GM12878 (cell line): Measurements from ENCODE around the gene SPATA3. TPM values are rescaled to one million over a fixed set of nuclear protein-coding genes. Genes with fewer than 3 reads are reported as not detected.

ENCODE experiments used
- HDGF ChIP-seq: fragments of 450-650 bp; IDR thresholded peaks from 2 replicates; pipeline ENCODE4 v1.6.1; 2016; ENCODE audit warnings: antibody characterized with exemption
- polyA plus RNA-seq, 11 experiments: library from polyadenylated mRNA; depleted of rRNA in 4 of 11; unstranded in 6 of 11; stranded (reverse) in 5 of 11; fragments of >200 nt; fragmentation: Nextera tagmentation in 4 of 11; fragmentation: Illumina TruSeq in 1 of 11; extraction: Ambion mirVana in 4 of 11; extraction: Trizol in 1 of 11; gene quantifications; 1 replicate in 1 of 11; 2 replicates in 10 of 11; pipeline versions ENCODE4 v1.2.1 to v1.2.3, GENCODE V29; 2011 to 2016; ENCODE audit warnings: inconsistent platforms in 2 of 11, missing spikeins in 2 of 11, low read depth in 1 of 11
- total RNA-seq, 4 experiments: library from RNA; depleted of rRNA in 3 of 4; stranded (reverse); fragments of >200 nt in 3 of 4; fragmentation: Illumina TruSeq in 1 of 4; extraction: Trizol in 1 of 4; gene quantifications; 2 replicates each; pipeline versions ENCODE4 v1.2.1 to v1.2.3, GENCODE V29; 2013 to 2021
- TF ChIP-seq, protein P1 (sequence below): IDR thresholded peaks from 2 replicates; pipeline ENCODE4 v1.6.1; 2011; ENCODE audit warnings: borderline replicate concordance, low read depth, mild to moderate bottlenecking, moderate library complexity, mixed read lengths, low read length; ENCODE audit not compliant: insufficient read depth; ENCODE audit errors: extremely low read length

SPATA3 gene
- total and polyA plus RNA-seq, 10 of the 15 experiments (the other 5 are each of a cell fraction or from before 2014, with no cell fraction given) = not detected

DNA sequence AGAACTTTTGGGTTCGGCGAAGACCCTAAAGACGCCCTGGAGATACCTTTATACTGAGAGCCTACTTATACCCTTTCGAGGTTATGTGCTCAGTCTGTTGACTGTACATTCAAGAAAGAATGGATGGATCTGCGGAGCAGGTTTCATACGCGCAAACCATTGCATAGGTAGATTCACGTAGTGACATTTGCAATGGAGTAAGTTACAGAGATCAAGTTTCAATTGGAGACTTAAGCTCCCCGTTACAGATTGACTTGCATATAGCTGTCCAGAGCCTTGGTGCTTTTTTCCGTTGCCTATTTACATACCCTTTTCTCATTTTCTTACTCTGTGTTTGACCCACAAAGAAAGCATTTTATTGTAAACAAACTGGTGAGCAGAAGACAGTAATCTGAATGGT, 61.7 kb downstream of the SPATA3 start (continued):
- TF ChIP-seq, protein P1, sequence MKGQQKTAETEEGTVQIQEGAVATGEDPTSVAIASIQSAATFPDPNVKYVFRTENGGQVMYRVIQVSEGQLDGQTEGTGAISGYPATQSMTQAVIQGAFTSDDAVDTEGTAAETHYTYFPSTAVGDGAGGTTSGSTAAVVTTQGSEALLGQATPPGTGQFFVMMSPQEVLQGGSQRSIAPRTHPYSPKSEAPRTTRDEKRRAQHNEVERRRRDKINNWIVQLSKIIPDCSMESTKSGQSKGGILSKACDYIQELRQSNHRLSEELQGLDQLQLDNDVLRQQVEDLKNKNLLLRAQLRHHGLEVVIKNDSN = no peak
- no peak for TF ChIP-seq HDGF

Other genes with a start within 250 kb of the SPATA3 start
- gene ITM2C, start 131.2 kb upstream of the SPATA3 start, total RNA-seq (2014; rRNA removed) = 110 and 131 TPM in 2 replicates
- 102 and 110 TPM in 2 replicates for gene ITM2C, start 131.2 kb upstream of the SPATA3 start, total RNA-seq (2014; rRNA removed; fragmentation: Illumina TruSeq; extraction: Trizol)
- 155 and 167 TPM in 2 replicates for gene ITM2C, start 131.2 kb upstream of the SPATA3 start, total RNA-seq (2021)
- gene ITM2C, start 131.2 kb upstream of the SPATA3 start, polyA plus RNA-seq (2011; rRNA removed) = 57.5 and 96.3 TPM in 2 replicates
- 82.9 and 170 TPM in 2 replicates for gene ITM2C, start 131.2 kb upstream of the SPATA3 start, polyA plus RNA-seq (2014; fragmentation: Illumina TruSeq; extraction: Trizol)
- gene ITM2C, start 131.2 kb upstream of the SPATA3 start, polyA plus RNA-seq (2014; fragmentation: Nextera tagmentation; extraction: Ambion mirVana) = 10 to 100 TPM in 1 of 2 experiments, 1 to 10 TPM in 1; 5.4 to 16.9 TPM
- gene ITM2C, start 131.2 kb upstream of the SPATA3 start, polyA plus RNA-seq (2014; rRNA removed) = 185 and 204 TPM in 2 replicates
- gene ITM2C, start 131.2 kb upstream of the SPATA3 start, polyA plus RNA-seq (2016; fragmentation: Nextera tagmentation; extraction: Ambion mirVana) = 100 to 1,000 TPM; 191 to 195 TPM
- gene GPR55, start 70.9 kb upstream of the SPATA3 start, total RNA-seq (2014; rRNA removed) = 11.2 and 12.3 TPM in 2 replicates
- gene GPR55, start 70.9 kb upstream of the SPATA3 start, total RNA-seq (2014; rRNA removed; fragmentation: Illumina TruSeq; extraction: Trizol) = 18.1 and 19.2 TPM in 2 replicates
- gene GPR55, start 70.9 kb upstream of the SPATA3 start, total RNA-seq (2021) = 26.8 and 30.1 TPM in 2 replicates
- 16.5 and 26.9 TPM in 2 replicates for gene GPR55, start 70.9 kb upstream of the SPATA3 start, polyA plus RNA-seq (2011; rRNA removed)
- gene GPR55, start 70.9 kb upstream of the SPATA3 start, polyA plus RNA-seq (2014; fragmentation: Illumina TruSeq; extraction: Trizol) = 20.4 and 24.4 TPM in 2 replicates
- gene GPR55, start 70.9 kb upstream of the SPATA3 start, polyA plus RNA-seq (2014; fragmentation: Nextera tagmentation; extraction: Ambion mirVana) = 1 to 10 TPM; 2.1 to 5.5 TPM
- gene GPR55, start 70.9 kb upstream of the SPATA3 start, polyA plus RNA-seq (2014; rRNA removed) = 23.4 and 23.5 TPM in 2 replicates
- 10 to 100 TPM; 12.6 to 13.2 TPM for gene GPR55, start 70.9 kb upstream of the SPATA3 start, polyA plus RNA-seq (2016; fragmentation: Nextera tagmentation; extraction: Ambion mirVana)
- under 0.01 TPM in 1 of 2 replicates, not detected in the other for gene C2orf72, start 41.4 kb downstream of the SPATA3 start, total RNA-seq (2014; rRNA removed)
- gene C2orf72, start 41.4 kb downstream of the SPATA3 start, total RNA-seq (2014; rRNA removed; fragmentation: Illumina TruSeq; extraction: Trizol) = not detected in 2 replicates
- gene C2orf72, start 41.4 kb downstream of the SPATA3 start, total RNA-seq (2021) = 0.08 and 0.18 TPM in 2 replicates
- gene C2orf72, start 41.4 kb downstream of the SPATA3 start, polyA plus RNA-seq (2011; rRNA removed) = 0.23 and 0.29 TPM in 2 replicates
- not detected in 2 replicates for gene C2orf72, start 41.4 kb downstream of the SPATA3 start, polyA plus RNA-seq (2014; fragmentation: Illumina TruSeq; extraction: Trizol)
- gene C2orf72, start 41.4 kb downstream of the SPATA3 start, polyA plus RNA-seq (2014; fragmentation: Nextera tagmentation; extraction: Ambion mirVana) = not detected
- 0.03 TPM in 1 of 2 replicates, not detected in the other for gene C2orf72, start 41.4 kb downstream of the SPATA3 start, polyA plus RNA-seq (2014; rRNA removed)
- not detected for gene C2orf72, start 41.4 kb downstream of the SPATA3 start, polyA plus RNA-seq (2016; fragmentation: Nextera tagmentation; extraction: Ambion mirVana)
- gene PSMD1, start 60.7 kb downstream of the SPATA3 start, total RNA-seq (2014; rRNA removed) = 104 and 110 TPM in 2 replicates
- 117 and 120 TPM in 2 replicates for gene PSMD1, start 60.7 kb downstream of the SPATA3 start, total RNA-seq (2014; rRNA removed; fragmentation: Illumina TruSeq; extraction: Trizol)
- 109 and 117 TPM in 2 replicates for gene PSMD1, start 60.7 kb downstream of the SPATA3 start, total RNA-seq (2021)
- gene PSMD1, start 60.7 kb downstream of the SPATA3 start, polyA plus RNA-seq (2011; rRNA removed) = 139 and 176 TPM in 2 replicates
- gene PSMD1, start 60.7 kb downstream of the SPATA3 start, polyA plus RNA-seq (2014; fragmentation: Illumina TruSeq; extraction: Trizol) = 142 and 159 TPM in 2 replicates
- 100 to 1,000 TPM in 1 of 2 experiments, 10 to 100 TPM in 1; 96.4 to 220 TPM for gene PSMD1, start 60.7 kb downstream of the SPATA3 start, polyA plus RNA-seq (2014; fragmentation: Nextera tagmentation; extraction: Ambion mirVana)
- gene PSMD1, start 60.7 kb downstream of the SPATA3 start, polyA plus RNA-seq (2014; rRNA removed) = 80.4 and 87.4 TPM in 2 replicates
- 100 to 1,000 TPM; 162 to 165 TPM for gene PSMD1, start 60.7 kb downstream of the SPATA3 start, polyA plus RNA-seq (2016; fragmentation: Nextera tagmentation; extraction: Ambion mirVana)
- 0.05 and 0.06 TPM in 2 replicates for gene HTR2B, start 128.9 kb downstream of the SPATA3 start, total RNA-seq (2014; rRNA removed)
- 0.13 and 0.23 TPM in 2 replicates for gene HTR2B, start 128.9 kb downstream of the SPATA3 start, total RNA-seq (2014; rRNA removed; fragmentation: Illumina TruSeq; extraction: Trizol)
- gene HTR2B, start 128.9 kb downstream of the SPATA3 start, total RNA-seq (2021) = 0.13 and 0.19 TPM in 2 replicates
- 0.03 TPM in 1 of 2 replicates, not detected in the other for gene HTR2B, start 128.9 kb downstream of the SPATA3 start, polyA plus RNA-seq (2011; rRNA removed)
- gene HTR2B, start 128.9 kb downstream of the SPATA3 start, polyA plus RNA-seq (2014; fragmentation: Illumina TruSeq; extraction: Trizol) = 0.14 and 0.16 TPM in 2 replicates
- under 1 TPM; 0.20 to 0.35 TPM for gene HTR2B, start 128.9 kb downstream of the SPATA3 start, polyA plus RNA-seq (2014; fragmentation: Nextera tagmentation; extraction: Ambion mirVana)
- gene HTR2B, start 128.9 kb downstream of the SPATA3 start, polyA plus RNA-seq (2014; rRNA removed) = 0.10 and 0.15 TPM in 2 replicates
- 1 to 10 TPM in 1 of 2 experiments, under 1 TPM in 1; 0.91 to 1.2 TPM for gene HTR2B, start 128.9 kb downstream of the SPATA3 start, polyA plus RNA-seq (2016; fragmentation: Nextera tagmentation; extraction: Ambion mirVana)
- 9.3 and 10.1 TPM in 2 replicates for gene ARMC9, start 202.5 kb downstream of the SPATA3 start, total RNA-seq (2014; rRNA removed)
- 8.9 and 10.4 TPM in 2 replicates for gene ARMC9, start 202.5 kb downstream of the SPATA3 start, total RNA-seq (2014; rRNA removed; fragmentation: Illumina TruSeq; extraction: Trizol)
- gene ARMC9, start 202.5 kb downstream of the SPATA3 start, total RNA-seq (2021) = 10.9 and 11.5 TPM in 2 replicates
- 7.6 and 8.9 TPM in 2 replicates for gene ARMC9, start 202.5 kb downstream of the SPATA3 start, polyA plus RNA-seq (2011; rRNA removed)
- 8.4 and 10.3 TPM in 2 replicates for gene ARMC9, start 202.5 kb downstream of the SPATA3 start, polyA plus RNA-seq (2014; fragmentation: Illumina TruSeq; extraction: Trizol)
- gene ARMC9, start 202.5 kb downstream of the SPATA3 start, polyA plus RNA-seq (2014; fragmentation: Nextera tagmentation; extraction: Ambion mirVana) = 1 to 10 TPM; 3.8 to 6.5 TPM
- gene ARMC9, start 202.5 kb downstream of the SPATA3 start, polyA plus RNA-seq (2014; rRNA removed) = 9.2 and 11.2 TPM in 2 replicates
- gene ARMC9, start 202.5 kb downstream of the SPATA3 start, polyA plus RNA-seq (2016; fragmentation: Nextera tagmentation; extraction: Ambion mirVana) = 10 to 100 TPM; 21.4 to 21.8 TPM